ENCODE results near the gene C2orf81.

C2orf81 gene

DNA sequence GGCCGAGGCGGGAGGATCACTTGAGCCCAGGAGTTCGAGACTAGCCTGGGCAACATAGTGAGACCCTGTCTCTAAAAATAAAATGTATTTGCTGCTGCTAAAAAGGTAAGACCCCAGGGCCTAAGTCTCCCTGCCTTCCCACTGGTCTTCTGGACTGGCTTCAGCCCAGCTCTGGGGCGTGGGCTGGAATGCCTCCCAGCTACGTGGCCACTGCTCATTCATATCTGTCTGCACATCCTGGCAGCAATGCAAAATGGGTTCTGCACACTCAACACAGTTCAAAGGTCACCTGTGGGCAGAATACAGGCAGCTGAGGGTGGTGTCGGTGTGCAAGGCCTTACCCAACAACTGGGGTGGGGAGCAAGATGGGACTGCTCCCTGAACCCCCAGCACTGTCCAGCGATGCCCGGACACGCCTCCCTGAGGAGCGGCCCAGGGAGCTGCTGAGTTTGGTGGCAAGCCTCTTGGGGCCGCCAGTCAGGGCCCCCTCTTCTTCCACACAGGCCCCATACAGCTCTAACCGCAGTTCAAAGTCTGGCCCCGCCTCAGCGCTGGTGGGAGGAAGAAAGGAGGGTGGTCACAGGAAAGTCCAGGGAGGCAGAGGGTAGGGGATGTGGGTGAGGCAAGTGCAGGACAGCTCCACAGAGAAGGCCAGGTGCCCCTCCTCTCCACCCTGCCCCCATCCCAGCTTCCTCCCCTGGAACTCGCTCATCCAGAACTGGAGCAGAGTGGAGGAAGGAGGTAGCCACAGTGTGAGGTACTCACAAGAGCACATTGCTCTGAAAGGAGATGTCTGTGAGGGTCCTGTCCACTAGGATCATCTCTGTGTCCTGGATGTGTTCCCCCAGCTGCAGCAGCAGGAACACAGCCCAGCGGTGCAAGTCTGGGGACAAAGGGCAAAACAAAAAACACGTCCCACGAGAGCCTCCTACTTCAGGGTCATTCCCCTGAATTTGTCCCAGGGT is 8.3 kb upstream of the C2orf81 start:
- Histone ChIP-seq H3K4me3 (ENCODE audit: low read length) (no peak overlapping the region), H3K4me2 (ENCODE audit: low read length) (no peak overlapping the region), H3K27me3 (ENCODE audit: low read depth, low read length) (no peaks in the 10 kb centered on the region), H3K4me1 (ENCODE audit: low read length) (no peaks in the 10 kb centered on the region), H2AFZ (ENCODE audit: low read depth, low read length) (no peak overlapping the region), H4K20me1 (ENCODE audit: insufficient read depth, low read length) (no peaks in the 10 kb centered on the region), H3K9ac (ENCODE audit: low read length) (no peak overlapping the region), H3K79me2 (ENCODE audit: low read length) (no peaks in the 10 kb centered on the region), H3K27ac (ENCODE audit: low read length) (no peak overlapping the region), H3K36me3 (replicated peaks; ENCODE audit: low read depth, low read length) (peaks cover 15% of the 10 kb centered on the region), H3K9me3 (ENCODE audit: insufficient read depth, low read length) (no peaks in the 10 kb centered on the region)
- TF ChIP-seq, protein P1, sequence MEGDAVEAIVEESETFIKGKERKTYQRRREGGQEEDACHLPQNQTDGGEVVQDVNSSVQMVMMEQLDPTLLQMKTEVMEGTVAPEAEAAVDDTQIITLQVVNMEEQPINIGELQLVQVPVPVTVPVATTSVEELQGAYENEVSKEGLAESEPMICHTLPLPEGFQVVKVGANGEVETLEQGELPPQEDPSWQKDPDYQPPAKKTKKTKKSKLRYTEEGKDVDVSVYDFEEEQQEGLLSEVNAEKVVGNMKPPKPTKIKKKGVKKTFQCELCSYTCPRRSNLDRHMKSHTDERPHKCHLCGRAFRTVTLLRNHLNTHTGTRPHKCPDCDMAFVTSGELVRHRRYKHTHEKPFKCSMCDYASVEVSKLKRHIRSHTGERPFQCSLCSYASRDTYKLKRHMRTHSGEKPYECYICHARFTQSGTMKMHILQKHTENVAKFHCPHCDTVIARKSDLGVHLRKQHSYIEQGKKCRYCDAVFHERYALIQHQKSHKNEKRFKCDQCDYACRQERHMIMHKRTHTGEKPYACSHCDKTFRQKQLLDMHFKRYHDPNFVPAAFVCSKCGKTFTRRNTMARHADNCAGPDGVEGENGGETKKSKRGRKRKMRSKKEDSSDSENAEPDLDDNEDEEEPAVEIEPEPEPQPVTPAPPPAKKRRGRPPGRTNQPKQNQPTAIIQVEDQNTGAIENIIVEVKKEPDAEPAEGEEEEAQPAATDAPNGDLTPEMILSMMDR (IDR thresholded peaks at IDR 0.05; ENCODE audit: low read depth, low read length): no peak
- no peak for TF ChIP-seq EZH2phosphoT487 (IDR thresholded peaks at IDR 0.05; ENCODE audit: low read depth)

DNA sequence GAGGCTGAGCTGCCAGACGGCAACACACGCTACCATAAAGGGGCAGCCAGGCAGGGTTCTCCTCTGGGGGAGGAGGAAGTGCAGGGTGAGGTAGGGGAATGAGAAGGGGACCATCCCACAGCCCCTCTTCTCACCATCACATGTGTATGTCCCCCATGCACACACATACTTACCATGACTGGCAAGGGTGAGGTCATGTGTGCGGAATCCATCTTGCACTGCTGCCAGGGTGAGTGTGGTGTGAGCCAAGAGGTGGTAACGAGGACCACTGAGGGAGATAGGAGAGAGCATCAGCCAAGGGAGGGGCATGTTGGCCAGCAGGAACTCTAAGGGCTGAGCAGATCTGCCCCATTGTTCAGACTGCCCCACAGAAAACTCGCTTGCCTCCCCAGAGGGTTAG is 7.3 kb upstream of the C2orf81 start:
- Histone ChIP-seq H3K27me3 (ENCODE audit: low read depth, low read length) (no peaks in the 10 kb centered on the region), H3K79me2 (ENCODE audit: low read length) (no peaks in the 10 kb centered on the region), H3K9ac (ENCODE audit: low read length) (no peak overlapping the region), H3K36me3 (replicated peaks; ENCODE audit: low read depth, low read length) (peaks cover 21% of the 10 kb centered on the region), H3K9me3 (ENCODE audit: insufficient read depth, low read length) (no peaks in the 10 kb centered on the region), H3K4me2 (ENCODE audit: low read length) (no peak overlapping the region), H3K27ac (ENCODE audit: low read length) (no peak overlapping the region), H3K4me3 (ENCODE audit: low read length) (no peak overlapping the region), H4K20me1 (ENCODE audit: insufficient read depth, low read length) (no peaks in the 10 kb centered on the region), H2AFZ (ENCODE audit: low read depth, low read length) (no peak overlapping the region), H3K4me1 (ENCODE audit: low read length) (no peaks in the 10 kb centered on the region)
- no peak for TF ChIP-seq EZH2phosphoT487 (IDR thresholded peaks at IDR 0.05; ENCODE audit: low read depth)
- TF ChIP-seq, protein P1 (IDR thresholded peaks at IDR 0.05; ENCODE audit: low read depth, low read length): no peak

DNA sequence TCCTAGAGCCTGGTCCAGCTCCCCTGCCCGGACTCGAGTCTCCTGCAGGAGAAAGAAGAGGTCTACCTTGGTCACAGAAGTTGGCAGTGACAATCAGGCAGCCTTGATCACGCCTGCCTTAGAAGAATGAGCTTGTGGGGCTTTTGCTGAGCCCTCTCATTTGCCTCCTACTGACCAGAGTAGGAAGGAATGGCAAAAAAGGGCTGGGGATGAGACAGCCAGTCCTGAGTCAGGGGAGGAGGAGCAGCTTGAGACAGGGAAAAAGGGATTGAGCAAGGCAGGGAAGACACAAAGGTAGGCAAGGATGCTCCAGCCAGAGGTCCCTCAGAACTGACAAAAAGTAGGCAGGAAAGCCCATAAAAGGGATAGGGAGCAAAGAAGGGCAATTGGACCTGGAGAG is 6.1 kb upstream of the C2orf81 start:
- Histone ChIP-seq H3K27ac (ENCODE audit: low read length) (no peak overlapping the region), H2AFZ (ENCODE audit: low read depth, low read length) (no peak overlapping the region), H3K4me1 (ENCODE audit: low read length) (no peaks in the 10 kb centered on the region), H3K36me3 (replicated peaks; ENCODE audit: low read depth, low read length) (peaks cover 27% of the 10 kb centered on the region), H3K4me2 (ENCODE audit: low read length) (no peak overlapping the region), H3K9ac (ENCODE audit: low read length) (no peak overlapping the region), H3K27me3 (ENCODE audit: low read depth, low read length) (no peaks in the 10 kb centered on the region), H3K9me3 (ENCODE audit: insufficient read depth, low read length) (no peaks in the 10 kb centered on the region), H3K4me3 (ENCODE audit: low read length) (no peak overlapping the region), H3K79me2 (ENCODE audit: low read length) (no peaks in the 10 kb centered on the region), H4K20me1 (ENCODE audit: insufficient read depth, low read length) (no peaks in the 10 kb centered on the region)
- TF ChIP-seq, protein P1 (IDR thresholded peaks at IDR 0.05; ENCODE audit: low read depth, low read length): no peak
- no peak for TF ChIP-seq EZH2phosphoT487 (IDR thresholded peaks at IDR 0.05; ENCODE audit: low read depth)

DNA sequence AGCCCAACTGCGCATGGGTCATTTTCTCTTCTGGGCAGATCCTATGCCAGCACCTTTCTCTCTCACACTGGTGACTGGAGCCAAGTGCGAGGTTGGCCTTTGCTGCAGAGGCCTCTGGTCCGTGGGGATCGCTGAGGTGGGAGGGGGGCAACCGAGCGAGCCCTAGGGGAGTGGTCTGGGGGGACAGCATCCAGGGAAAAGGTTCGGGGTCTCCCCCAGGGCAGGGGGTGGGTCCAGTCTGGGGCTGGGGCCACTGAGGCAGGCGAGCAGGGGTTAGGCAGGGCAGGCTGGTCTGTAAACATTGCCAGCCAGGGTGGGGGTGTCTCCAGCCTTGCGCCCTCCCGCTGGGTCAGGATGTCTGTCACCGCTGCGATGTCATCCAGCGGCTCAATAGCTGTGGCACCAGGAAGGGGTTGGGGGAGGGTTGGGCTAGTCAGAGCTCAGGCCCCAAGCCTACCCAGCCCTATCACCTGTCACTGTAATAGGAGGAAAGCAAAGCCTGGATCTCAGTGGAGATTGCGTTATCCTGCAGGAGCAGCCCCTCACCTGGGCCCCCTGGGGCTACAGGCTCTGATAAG is 4.9 kb upstream of the C2orf81 start:
- H3K27me3 ChIP-seq (ENCODE audit: low read depth, low read length): no peaks in the 10 kb centered on the region
- H3K4me2 ChIP-seq (ENCODE audit: low read length): no peak overlapping the region
- TF ChIP-seq, protein P1 (IDR thresholded peaks at IDR 0.05; ENCODE audit: low read depth, low read length): no peak
- no peak for TF ChIP-seq EZH2phosphoT487 (IDR thresholded peaks at IDR 0.05; ENCODE audit: low read depth)
- H2AFZ ChIP-seq (ENCODE audit: low read depth, low read length): no peak overlapping the region
- no peak overlapping the region for H3K9ac ChIP-seq (ENCODE audit: low read length)
- no peaks in the 10 kb centered on the region for H4K20me1 ChIP-seq (ENCODE audit: insufficient read depth, low read length)
- H3K36me3 ChIP-seq (replicated peaks; ENCODE audit: low read depth, low read length): peaks cover 27% of the 10 kb centered on the region
- no peak overlapping the region for H3K27ac ChIP-seq (ENCODE audit: low read length)
- no peak overlapping the region for H3K4me3 ChIP-seq (ENCODE audit: low read length)
- no peaks in the 10 kb centered on the region for H3K79me2 ChIP-seq (ENCODE audit: low read length)
- peaks cover 4% of the 10 kb centered on the region; the same call in 1 of the 2 replicates for H3K4me1 ChIP-seq (ENCODE audit: low read length)
- H3K9me3 ChIP-seq (ENCODE audit: insufficient read depth, low read length): no peaks in the 10 kb centered on the region

All from OCI-LY3 (cell line).